ENCODE measurements around the gene ABHD5. TPM values are rescaled to one million over a fixed set of nuclear protein-coding genes. Genes with fewer than 3 reads are reported as not detected.

The ABHD5 gene
- polyA plus RNA-seq, 1 of the 3 experiments (the other 2 are of a cell fraction) = 10.4 TPM

GRCh38 chr3:43748645-43749044 is 57.9 kb downstream of the ABHD5 start:
- H2AFZ ChIP-seq (ENCODE audit: low read depth) = peak overlapping the region; percentile 54; the same call in 1 of the 2 replicates
- no peaks in the 10 kb centered on the region for H3K36me3 ChIP-seq (replicated peaks in 1 of 2; ENCODE audit: control insufficient read depth in 1 of 2, insufficient read depth in 2 of 2, low read length in 1 of 2)
- no peaks in the 10 kb centered on the region for H3K9me2 ChIP-seq
- TF ChIP-seq, protein P1, sequence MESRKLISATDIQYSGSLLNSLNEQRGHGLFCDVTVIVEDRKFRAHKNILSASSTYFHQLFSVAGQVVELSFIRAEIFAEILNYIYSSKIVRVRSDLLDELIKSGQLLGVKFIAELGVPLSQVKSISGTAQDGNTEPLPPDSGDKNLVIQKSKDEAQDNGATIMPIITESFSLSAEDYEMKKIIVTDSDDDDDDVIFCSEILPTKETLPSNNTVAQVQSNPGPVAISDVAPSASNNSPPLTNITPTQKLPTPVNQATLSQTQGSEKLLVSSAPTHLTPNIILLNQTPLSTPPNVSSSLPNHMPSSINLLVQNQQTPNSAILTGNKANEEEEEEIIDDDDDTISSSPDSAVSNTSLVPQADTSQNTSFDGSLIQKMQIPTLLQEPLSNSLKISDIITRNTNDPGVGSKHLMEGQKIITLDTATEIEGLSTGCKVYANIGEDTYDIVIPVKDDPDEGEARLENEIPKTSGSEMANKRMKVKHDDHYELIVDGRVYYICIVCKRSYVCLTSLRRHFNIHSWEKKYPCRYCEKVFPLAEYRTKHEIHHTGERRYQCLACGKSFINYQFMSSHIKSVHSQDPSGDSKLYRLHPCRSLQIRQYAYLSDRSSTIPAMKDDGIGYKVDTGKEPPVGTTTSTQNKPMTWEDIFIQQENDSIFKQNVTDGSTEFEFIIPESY (IDR thresholded peaks at IDR 0.05; ENCODE audit: borderline replicate concordance, low read depth) = no peak
- TF ChIP-seq FOXJ3 (CRISPR knock-in tag; IDR thresholded peaks at IDR 0.05) (no peak), TAF1 (IDR thresholded peaks at IDR 0.05; ENCODE audit: borderline replicate concordance, low read depth, low read length) (no peak), RCOR1 (IDR thresholded peaks at IDR 0.05; ENCODE audit: low read length) (no peak), SMC3 (IDR thresholded peaks at IDR 0.05; ENCODE audit: low read depth, low read length) (no peak), EZH2phosphoT487 (IDR thresholded peaks at IDR 0.05; ENCODE audit: borderline replicate concordance, low read depth) (no peak), CTCF (IDR thresholded peaks at IDR 0.05) (no peak), FOSL2 (IDR thresholded peaks at IDR 0.05; ENCODE audit: borderline replicate concordance, low read depth) (no peak), SIN3A (IDR thresholded peaks at IDR 0.05; ENCODE audit: borderline replicate concordance, low read depth, low read length) (no peak)
- TF ChIP-seq, protein P2, sequence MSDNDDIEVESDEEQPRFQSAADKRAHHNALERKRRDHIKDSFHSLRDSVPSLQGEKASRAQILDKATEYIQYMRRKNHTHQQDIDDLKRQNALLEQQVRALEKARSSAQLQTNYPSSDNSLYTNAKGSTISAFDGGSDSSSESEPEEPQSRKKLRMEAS (IDR thresholded peaks at IDR 0.05; ENCODE audit: low read depth) = no peak
- no peak overlapping the region for H3K27ac ChIP-seq (ENCODE audit: low read depth in 2 of 2, low read length in 1 of 2)
- no peaks in the 10 kb centered on the region for H3K9me3 ChIP-seq
- no peaks in the 10 kb centered on the region for H3K79me2 ChIP-seq (ENCODE audit: insufficient read depth)
- WGBS (ENCODE audit: low lambda C conversion rate) = 82% methylated on average over 1 of the region's 5 CpGs
- no peaks in the 10 kb centered on the region for H3F3A ChIP-seq (replicated peaks; ENCODE audit: insufficient read depth)
- no peaks in the 10 kb centered on the region for H4K20me1 ChIP-seq (ENCODE audit: insufficient read depth)
- H3K4me3 ChIP-seq (ENCODE audit: low read depth in 2 of 2, low read length in 1 of 2) = no peak overlapping the region
- H3K27me3 ChIP-seq (ENCODE audit: insufficient read depth) = no peaks in the 10 kb centered on the region
- ChIA-PET POLR2A (no interaction called here), CTCF (no interaction called here)
- no peak overlapping the region for H3K4me2 ChIP-seq
- no peak for DNase-seq
- H3K9ac ChIP-seq = no peak overlapping the region
- H3K4me1 ChIP-seq (ENCODE audit: control insufficient read depth in 1 of 2, insufficient read depth in 2 of 2, low read depth in 1 of 2, low read length in 1 of 2) = peaks cover 0 to 8% of the 10 kb centered on the region in 2 experiments; a peak in 2 of 4 replicates

DNA sequence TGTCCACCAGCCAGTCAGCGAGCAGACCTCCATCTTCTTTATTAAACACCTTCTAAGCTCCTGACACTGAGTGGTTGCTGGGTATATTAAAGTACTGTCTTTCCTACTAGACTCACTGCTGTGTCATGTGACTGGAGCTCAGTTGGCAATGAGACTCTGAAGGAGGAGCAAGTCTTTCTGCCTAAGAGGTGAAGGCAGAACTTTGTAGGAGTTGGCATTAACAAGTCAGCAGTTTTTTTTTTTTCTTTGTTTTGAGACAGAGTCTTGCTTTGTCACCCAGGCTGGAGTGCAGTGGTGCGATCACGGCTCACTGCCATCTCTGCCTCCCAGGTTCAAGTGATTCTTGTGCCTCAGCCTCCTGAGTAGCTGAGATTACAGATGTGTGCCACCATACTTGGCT is 62.2 kb downstream of the ABHD5 start:
- CTCF ChIA-PET = interaction anchor here (0.9 to 1.1 kb wide), 2 partner anchors 13 to 18 kb away, joined by 3 read pairs; no protein-coding TSS in a partner anchor

More for the DNA sequence above, 62.2 kb downstream of the ABHD5 start:
- Histone ChIP-seq H3K4me3 (ENCODE audit: low read depth in 2 of 2, low read length in 1 of 2) (no peak overlapping the region), H3K4me2 (no peak overlapping the region; the same call in 1 of the 2 replicates), H3K9me3 (no peaks in the 10 kb centered on the region), H3K4me1 (ENCODE audit: control insufficient read depth in 1 of 2, insufficient read depth in 2 of 2, low read depth in 1 of 2, low read length in 1 of 2) (peaks cover 6 to 9% of the 10 kb centered on the region in 2 experiments; a peak in 3 of 4 replicates), H3K9me2 (no peaks in the 10 kb centered on the region), H3K36me3 (replicated peaks in 1 of 2; ENCODE audit: control insufficient read depth in 1 of 2, insufficient read depth in 2 of 2, low read length in 1 of 2) (no peaks in the 10 kb centered on the region), H4K20me1 (ENCODE audit: insufficient read depth) (no peaks in the 10 kb centered on the region), H3K27ac (ENCODE audit: low read depth in 2 of 2, low read length in 1 of 2) (peak overlapping the region in 1 of 2 experiments; percentile 33; a peak in 1 of 4 replicates), H3K79me2 (ENCODE audit: insufficient read depth) (no peaks in the 10 kb centered on the region), H3K9ac (no peak overlapping the region), H3K27me3 (ENCODE audit: insufficient read depth) (no peaks in the 10 kb centered on the region), H3F3A (replicated peaks; ENCODE audit: insufficient read depth) (no peaks in the 10 kb centered on the region), H2AFZ (ENCODE audit: low read depth) (no peak overlapping the region)
- TF ChIP-seq TEAD4 (IDR thresholded peaks at IDR 0.05; ENCODE audit: borderline replicate concordance, insufficient read depth) = no peak
- TF ChIP-seq, protein P3, sequence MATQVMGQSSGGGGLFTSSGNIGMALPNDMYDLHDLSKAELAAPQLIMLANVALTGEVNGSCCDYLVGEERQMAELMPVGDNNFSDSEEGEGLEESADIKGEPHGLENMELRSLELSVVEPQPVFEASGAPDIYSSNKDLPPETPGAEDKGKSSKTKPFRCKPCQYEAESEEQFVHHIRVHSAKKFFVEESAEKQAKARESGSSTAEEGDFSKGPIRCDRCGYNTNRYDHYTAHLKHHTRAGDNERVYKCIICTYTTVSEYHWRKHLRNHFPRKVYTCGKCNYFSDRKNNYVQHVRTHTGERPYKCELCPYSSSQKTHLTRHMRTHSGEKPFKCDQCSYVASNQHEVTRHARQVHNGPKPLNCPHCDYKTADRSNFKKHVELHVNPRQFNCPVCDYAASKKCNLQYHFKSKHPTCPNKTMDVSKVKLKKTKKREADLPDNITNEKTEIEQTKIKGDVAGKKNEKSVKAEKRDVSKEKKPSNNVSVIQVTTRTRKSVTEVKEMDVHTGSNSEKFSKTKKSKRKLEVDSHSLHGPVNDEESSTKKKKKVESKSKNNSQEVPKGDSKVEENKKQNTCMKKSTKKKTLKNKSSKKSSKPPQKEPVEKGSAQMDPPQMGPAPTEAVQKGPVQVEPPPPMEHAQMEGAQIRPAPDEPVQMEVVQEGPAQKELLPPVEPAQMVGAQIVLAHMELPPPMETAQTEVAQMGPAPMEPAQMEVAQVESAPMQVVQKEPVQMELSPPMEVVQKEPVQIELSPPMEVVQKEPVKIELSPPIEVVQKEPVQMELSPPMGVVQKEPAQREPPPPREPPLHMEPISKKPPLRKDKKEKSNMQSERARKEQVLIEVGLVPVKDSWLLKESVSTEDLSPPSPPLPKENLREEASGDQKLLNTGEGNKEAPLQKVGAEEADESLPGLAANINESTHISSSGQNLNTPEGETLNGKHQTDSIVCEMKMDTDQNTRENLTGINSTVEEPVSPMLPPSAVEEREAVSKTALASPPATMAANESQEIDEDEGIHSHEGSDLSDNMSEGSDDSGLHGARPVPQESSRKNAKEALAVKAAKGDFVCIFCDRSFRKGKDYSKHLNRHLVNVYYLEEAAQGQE (IDR thresholded peaks at IDR 0.05; ENCODE audit: low read depth, low read length) = no peak
- peak; percentile 65; the same call in 1 of the 2 replicates for TF ChIP-seq USF1 (IDR thresholded peaks at IDR 0.05; ENCODE audit: borderline replicate concordance, low read depth)
- POLR2A ChIA-PET = no interaction called here
- DNase-seq = no peak
- WGBS (ENCODE audit: low lambda C conversion rate) = 90% methylated on average over 3 of the region's 3 CpGs
